C4-2B (cell line): ENCODE measurements around the gene RSL1D1.

ENCODE experiments used
- ZFX ChIP-seq: fragments of 450-650 bp; IDR thresholded peaks from 2 replicates; pipeline ENCODE4 v1.6.1; 2017
- TF ChIP-seq, protein P1 (sequence below): fragments of 450-650 bp; conservative IDR thresholded peaks from 2 replicates; pipeline ENCODE4 v1.5.1; 2017; ENCODE audit warnings: mild to moderate bottlenecking

DNA sequence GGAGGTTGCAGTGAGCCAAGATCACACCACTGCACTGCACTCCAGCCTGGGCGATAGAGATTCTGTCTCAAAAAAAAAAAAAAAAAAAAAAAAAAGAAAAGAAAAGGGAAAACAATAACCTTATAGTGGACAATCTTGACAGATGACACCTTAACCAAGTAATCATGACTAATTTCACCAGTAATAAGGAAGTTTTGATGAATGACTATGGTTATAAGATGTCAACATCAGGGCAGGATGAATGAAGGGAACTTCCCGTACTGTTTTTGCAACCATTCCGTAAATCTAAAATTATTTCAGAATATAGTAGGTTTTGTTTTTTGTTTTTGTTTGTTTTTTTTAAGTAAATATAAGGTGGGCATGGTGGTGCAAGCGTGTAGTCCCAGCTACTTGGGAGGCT, 41.4 kb upstream of the RSL1D1 start:
- TF ChIP-seq, protein P1, sequence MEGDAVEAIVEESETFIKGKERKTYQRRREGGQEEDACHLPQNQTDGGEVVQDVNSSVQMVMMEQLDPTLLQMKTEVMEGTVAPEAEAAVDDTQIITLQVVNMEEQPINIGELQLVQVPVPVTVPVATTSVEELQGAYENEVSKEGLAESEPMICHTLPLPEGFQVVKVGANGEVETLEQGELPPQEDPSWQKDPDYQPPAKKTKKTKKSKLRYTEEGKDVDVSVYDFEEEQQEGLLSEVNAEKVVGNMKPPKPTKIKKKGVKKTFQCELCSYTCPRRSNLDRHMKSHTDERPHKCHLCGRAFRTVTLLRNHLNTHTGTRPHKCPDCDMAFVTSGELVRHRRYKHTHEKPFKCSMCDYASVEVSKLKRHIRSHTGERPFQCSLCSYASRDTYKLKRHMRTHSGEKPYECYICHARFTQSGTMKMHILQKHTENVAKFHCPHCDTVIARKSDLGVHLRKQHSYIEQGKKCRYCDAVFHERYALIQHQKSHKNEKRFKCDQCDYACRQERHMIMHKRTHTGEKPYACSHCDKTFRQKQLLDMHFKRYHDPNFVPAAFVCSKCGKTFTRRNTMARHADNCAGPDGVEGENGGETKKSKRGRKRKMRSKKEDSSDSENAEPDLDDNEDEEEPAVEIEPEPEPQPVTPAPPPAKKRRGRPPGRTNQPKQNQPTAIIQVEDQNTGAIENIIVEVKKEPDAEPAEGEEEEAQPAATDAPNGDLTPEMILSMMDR: no peak
- TF ChIP-seq ZFX: no peak
